Loucy (cell line): Measurements from ENCODE around the gene NBPF3.

Experiments
- EZH2phosphoT487 ChIP-seq: fragments of 200-600 bp; IDR thresholded peaks from 2 replicates; pipeline ENCODE4 v1.6.1; 2018; ENCODE audit warnings: antibody characterized with exemption, mild to moderate bottlenecking, moderate library complexity, borderline replicate concordance
- TF ChIP-seq, protein P1 (sequence below): fragments of 200-600 bp; sonication (generic); conservative IDR thresholded peaks from 2 replicates; pipeline ENCODE4 v1.5.1; 2014; ENCODE audit warnings: mild to moderate bottlenecking, antibody characterized with exemption, low read length

DNA sequence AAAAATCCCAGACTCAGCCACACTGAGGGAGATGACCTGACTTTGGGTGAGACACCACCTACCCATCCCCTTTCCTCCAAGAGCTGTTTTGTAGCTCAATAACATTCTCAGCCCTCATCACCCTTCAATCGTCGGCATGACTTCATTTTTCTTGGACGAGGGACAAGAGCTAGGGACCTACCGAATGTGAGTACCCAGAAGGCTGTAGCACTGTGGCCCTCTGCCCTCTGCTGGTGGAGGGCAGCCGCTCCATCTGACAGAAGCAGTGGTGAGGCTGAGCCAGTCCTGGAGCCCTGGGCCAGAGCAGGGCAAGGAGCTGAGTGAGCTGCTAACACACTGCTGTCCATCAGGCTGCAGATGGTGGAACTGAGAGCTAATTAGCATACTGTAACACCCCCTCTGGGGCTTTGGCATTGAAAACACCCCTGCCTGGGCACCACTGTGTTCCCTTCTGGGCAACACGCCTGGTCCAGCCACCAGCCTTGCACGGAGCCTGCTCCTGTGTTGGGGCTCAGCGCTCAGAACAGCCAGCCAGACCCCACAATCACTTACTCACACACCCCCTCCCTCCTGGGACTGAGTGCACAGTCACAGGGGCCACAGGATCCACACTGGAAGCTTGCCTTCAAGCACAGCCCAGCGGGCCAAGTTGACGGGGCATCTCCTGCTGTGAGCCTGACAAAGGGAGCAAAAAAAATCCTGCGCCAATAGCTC lies 51.0 kb downstream of the NBPF3 start:
- TF ChIP-seq, protein P1, sequence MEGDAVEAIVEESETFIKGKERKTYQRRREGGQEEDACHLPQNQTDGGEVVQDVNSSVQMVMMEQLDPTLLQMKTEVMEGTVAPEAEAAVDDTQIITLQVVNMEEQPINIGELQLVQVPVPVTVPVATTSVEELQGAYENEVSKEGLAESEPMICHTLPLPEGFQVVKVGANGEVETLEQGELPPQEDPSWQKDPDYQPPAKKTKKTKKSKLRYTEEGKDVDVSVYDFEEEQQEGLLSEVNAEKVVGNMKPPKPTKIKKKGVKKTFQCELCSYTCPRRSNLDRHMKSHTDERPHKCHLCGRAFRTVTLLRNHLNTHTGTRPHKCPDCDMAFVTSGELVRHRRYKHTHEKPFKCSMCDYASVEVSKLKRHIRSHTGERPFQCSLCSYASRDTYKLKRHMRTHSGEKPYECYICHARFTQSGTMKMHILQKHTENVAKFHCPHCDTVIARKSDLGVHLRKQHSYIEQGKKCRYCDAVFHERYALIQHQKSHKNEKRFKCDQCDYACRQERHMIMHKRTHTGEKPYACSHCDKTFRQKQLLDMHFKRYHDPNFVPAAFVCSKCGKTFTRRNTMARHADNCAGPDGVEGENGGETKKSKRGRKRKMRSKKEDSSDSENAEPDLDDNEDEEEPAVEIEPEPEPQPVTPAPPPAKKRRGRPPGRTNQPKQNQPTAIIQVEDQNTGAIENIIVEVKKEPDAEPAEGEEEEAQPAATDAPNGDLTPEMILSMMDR: peak; percentile 72
- TF ChIP-seq EZH2phosphoT487: no peak
